HG03135 (cell line): ENCODE data around the gene OGFOD2.

ENCODE experiments used
- ATAC-seq: cut with Tn5 transposase; IDR thresholded peaks from one replicate; pipeline ENCODE4 v1.9.1; 2021; ENCODE audit warnings: mild to moderate bottlenecking, moderate library complexity; ENCODE audit not compliant: unreplicated experiment

Gene OGFOD2

DNA sequence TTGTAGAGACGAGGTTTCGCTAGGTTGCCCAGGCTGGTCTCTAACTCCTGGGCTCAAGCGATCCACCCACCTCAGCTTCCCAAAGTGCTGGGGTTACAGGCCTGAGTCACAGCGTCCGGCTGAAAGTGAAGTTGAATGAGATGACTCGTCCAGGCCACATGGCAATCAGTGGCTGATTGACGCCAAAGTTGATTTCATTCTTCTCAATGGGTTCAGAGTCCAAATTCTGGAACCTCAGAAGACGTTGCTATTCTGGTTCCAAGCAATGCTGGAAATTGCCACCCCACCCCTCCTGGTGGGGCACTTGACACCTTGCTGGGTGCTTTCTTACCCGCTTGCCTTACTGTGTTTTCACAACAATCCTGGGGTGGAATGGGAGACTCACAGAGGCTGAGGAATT is 23.6 kb upstream of the OGFOD2 start:
- ATAC-seq = no peak

DNA sequence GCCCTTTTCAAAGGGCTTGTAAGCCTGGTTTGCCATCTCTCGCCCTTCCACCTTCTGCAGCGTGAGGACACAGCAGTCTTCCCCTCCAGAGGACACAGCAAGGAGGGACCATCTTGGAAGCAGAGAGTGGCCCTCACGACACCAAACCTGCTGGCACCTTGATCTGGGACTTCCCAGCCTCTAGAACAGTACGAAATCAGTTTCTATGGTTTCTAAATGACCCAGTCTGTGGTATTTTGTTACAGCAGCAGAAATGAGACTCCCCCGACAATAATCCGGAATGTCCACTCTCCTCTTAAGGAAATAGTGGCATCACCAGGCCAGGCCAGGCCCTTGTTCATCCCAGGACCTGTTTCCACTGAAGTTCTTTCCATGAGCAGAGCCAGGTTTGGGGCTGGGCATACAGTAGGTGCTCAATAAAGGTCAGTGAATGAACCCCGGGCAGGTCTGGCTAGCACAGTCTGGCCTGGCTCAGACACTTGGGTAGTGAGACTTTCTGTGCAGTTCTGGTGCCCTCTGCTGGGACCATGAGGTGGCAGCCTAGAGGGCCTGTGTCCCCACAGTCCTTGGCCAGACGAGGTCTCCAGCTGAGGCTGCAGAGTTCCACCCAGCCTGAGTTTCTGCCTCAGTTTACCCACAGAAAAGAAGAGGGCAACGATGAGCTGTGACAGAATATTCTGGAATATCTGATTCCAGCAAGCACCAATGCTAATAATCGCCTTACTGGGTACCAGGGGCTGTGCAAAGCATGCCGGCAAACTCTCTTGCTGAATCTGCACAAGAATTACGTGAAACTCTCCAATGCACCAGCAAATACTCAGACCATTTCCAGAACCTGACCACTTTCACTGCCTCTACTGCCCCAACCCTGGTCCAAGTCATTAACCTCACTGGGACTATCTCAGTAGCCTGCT is 22.8 kb upstream of the OGFOD2 start:
- peak; percentile 74 for ATAC-seq

DNA sequence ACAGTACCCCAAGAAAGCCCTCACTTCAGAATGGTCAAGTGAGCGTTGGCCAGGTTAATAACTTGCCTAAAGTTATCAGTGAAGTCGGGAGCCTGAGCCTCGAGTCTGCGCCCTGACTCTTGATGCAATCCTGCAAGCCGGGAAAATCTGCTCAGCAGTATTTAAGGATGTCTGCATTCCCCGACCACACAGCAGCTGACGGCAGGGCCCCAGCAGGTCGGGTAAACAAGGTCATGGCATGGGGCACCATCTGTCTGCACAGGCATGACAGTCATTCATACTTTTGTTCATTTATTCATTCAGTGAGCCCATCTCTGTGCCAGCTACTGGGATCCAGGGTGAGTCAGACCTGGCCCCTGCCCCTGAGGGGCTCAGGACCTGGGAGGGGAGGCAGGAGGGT is 19.9 kb upstream of the OGFOD2 start:
- no peak for ATAC-seq

GRCh38 chr12:122956035-122956434 is 19.0 kb upstream of the OGFOD2 start:
- ATAC-seq = no peak

- no peak for ATAC-seq
Measured at GRCh38 chr12:122958198-122958888, 16.7 kb upstream of the OGFOD2 start.

- no peak for ATAC-seq
Measured at GRCh38 chr12:122959566-122960192, 15.4 kb upstream of the OGFOD2 start.

GRCh38 chr12:122960193-122960569 is 14.9 kb upstream of the OGFOD2 start:
- ATAC-seq = no peak

DNA sequence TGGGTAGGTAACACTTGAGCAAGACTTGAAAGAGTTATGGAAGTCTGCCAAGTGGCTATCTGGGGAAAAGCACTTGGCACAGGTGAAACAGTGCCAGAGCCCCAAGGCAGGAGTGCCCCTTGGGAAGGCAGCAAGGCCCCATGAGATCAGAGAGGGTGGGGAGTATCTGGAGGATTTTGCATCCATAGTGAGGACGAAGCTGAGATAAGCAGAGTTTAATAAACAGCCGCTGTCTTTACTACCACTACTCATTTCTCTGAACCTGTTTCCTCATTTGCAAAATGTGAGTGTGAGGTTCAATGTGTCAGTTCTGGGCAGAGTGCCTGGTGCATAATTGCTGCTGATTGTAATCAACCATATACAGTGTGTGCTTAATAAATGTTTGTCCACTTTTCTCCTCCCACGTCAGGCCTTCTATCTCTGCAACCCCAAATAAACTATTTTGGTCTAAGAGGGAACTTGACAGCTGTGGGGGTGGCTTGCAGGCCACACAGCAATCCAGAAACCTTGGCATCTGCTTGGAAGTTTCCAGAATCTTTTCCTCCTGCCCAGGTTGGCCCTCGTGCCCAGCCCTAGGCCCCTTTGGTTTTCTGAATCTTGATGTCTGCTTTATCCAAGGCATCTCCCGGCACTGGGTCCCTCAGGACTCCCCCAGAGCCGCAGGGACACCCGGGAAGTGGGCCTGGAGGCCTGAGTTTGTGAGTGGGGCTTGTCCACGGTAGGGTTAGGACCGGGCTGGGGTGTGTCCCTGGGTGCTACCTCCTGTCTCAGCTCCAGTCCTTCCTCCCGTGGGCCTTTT is 13.3 kb upstream of the OGFOD2 start:
- no peak for ATAC-seq

GRCh38 chr12:122963941-122964265 is 11.1 kb upstream of the OGFOD2 start:
- ATAC-seq = no peak

DNA sequence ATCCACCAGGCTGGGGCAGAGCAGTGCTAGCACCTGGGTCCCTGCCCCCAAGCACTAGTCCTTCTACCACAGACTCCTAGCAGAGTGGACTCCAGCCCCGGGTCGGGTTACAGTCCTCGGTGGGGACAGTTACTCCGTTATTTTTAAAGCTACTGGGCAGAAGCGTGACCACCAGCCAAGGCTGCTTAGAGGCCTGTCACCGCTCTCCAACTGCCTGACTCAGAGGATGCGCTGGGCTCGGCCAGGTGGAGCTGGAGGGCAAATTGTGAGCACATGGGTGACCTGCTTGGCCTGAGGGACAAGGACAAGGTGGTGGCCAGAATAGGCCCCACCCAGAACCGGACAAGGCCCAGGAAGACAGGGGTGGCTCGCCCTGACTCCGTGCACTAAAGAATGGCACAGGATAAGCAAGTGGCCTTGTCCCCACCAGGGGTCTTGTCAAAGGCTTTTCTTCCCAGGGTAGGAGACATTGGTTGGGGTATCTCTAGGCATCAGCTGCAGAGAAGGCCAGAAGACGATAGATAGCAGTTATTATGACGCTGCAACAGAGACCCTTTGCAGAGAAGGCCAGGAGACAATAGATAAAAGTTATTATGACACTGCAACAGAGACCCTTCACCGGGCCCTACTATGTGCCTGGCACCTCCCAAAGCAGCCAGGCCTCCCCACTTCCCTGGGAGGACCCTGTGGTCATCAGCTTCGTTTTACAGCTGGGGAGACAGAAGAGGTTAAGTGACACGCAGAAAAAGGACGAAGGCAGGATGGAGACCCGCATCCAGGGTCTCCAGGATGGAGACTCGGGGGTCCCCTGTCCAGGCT is 10.4 kb upstream of the OGFOD2 start:
- no peak for ATAC-seq

GRCh38 chr12:122965321-122965751 is 9.7 kb upstream of the OGFOD2 start:
- ATAC-seq = no peak

GRCh38 chr12:122965851-122966742 is 8.9 kb upstream of the OGFOD2 start, which contains the start of gene ABCB9:
Gene ABCB9, minus strand, starts transcription at chr12:122966463. Its CDS starts 6,228 bp downstream, at chr12:122960235.
- ATAC-seq = peak; percentile 67

DNA sequence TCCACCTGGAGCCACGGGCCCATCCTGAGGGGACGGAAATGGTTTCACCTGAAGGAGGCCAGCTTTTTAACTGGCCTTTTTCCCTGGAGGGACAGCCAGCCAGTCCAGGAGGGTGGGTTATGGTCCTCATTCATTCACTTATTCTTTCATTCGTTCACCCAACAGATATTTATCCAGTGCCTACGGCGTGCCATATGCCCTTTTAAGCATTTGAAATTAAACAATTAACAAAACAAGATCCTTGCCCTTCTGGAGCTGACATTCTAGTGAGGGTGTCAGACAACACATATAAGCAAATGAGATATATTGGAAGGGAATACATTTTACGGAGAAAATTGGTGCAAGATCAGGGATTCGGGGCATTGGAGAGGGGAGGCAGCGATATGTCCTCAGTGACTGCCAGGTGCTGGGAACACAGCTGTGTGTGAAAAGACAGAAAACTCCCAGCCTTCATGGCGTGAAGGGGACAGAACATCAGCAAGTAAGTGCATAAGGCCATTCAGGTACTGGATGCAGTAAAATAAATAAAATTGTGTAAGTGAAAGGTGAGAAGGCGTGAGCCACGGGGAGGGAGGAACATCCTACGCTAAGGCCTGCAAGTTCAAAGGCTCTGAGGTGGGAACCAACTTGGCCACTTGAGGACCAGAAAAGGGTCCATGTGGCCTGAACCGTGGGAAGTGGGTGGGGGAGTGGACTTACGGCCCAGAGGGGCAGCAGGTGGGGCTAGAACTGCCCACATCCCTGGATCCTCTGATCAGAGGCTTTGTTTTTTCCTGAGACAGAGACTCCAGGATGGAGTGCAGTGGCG is 8.1 kb upstream of the OGFOD2 start:
- no peak for ATAC-seq

DNA sequence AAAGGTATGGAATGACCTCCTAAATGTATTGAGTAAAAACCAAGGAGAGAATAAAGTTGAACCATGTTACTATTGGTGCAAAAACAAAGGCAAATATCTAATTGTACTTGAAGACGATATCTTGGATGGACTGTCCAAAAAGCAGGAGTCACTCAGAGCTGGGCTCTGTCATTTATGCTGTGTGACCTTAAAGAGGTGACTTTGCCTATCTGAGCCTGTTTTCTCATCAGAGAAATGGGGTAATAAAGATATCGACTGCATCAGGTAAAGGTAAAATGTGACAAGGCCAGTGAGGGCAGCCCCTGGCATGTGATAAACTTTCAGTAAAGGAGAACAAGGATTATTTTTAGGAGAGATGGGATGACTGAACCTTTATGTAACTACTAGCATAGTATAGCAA is 6.9 kb upstream of the OGFOD2 start:
- no peak for ATAC-seq

DNA sequence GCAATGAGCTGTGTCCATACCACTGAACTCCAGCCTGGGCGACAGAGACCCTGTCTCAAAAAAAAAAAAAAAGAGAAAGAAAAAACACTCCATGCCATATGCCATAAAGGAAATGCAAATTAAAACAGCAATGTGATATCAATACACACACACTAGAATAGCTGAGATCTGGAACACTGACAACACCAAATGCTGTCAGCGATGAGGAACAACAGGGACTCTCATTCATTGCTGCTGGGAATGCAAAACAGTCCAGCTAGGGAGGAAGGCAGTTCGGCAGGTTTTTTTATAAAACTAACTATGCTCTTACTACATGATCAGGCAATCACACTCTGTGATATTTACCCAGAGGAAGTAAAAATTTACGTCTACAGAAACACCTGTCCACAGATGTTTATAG is 5.4 kb upstream of the OGFOD2 start:
- ATAC-seq = no peak

GRCh38 chr12:122974274-122974891 is 661 bp upstream of the OGFOD2 start:
- ATAC-seq = peak; percentile 72

GRCh38 chr12:122975790-122976647 is 975 bp downstream of the OGFOD2 start:
- ATAC-seq = no peak
